ENCODE results near the gene HRH4.

The HRH4 gene

DNA sequence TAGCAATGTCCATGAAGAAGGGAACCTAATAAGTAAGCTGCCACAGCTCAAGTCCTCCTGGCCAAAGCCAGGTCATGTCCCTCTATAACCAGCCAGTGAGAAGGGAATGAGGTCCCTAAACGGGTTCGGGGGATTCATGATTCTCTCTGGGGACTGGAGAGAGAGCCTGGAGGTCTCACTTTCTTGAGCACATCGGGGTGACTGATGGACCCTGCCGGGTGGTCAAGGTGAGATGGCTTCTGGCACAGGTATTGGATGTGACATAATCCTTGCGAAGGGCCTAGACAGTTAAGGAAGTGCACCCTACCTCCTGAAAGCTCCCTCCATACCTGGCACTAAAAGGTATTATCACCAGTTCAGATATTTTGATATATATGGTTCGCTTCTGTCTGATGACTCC lies 45.7 kb downstream of the HRH4 start:
- no peak for DNase-seq (ENCODE audit: low read depth)

- DNase-seq (ENCODE audit: low read depth) = no peak
Observed at GRCh38 chr18:24509435-24509834, 49.0 kb downstream of the HRH4 start.

GRCh38 chr18:24514439-24514838 lies 54.0 kb downstream of the HRH4 start:
- DNase-seq (ENCODE audit: low read depth) = no peak

DNA sequence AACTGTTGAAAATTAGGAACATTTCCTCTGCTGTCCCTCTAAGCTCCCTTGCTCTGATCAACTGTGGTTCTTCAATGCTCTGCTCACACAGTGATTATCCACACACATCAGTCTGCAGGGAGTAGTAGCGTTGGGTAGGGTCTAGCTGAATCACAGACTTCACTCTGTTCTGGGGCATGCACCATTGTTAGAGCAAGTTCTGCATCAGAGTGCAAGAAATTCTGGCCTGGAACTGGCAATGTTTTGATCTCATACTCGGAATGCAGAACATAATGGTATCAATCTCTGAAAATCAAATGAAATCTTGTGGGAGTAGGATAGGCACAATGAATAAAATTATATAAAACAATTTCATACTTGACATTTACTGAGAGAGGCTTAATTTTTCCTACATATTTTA lies 55.3 kb downstream of the HRH4 start:
- no peak for DNase-seq (ENCODE audit: low read depth)

DNA sequence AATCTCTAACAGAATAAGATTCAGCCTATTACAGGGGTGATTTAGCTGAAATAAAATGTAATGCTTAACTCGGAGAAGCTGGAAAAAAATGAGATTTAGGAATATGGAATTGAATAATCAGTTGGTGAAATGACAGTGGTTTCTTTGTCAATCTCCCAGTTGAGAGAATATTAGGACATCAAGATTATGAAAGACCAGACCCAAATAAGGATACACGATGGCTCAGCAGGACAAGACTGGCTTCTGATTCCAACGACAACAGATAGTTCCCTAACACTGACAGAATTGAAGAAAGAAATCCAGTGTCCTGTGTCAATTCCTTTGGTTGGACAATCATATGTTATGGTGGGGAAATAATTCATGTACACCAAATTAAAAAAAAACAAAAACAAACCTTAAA lies 55.8 kb downstream of the HRH4 start:
- DNase-seq (ENCODE audit: low read depth) = no peak

- DNase-seq (ENCODE audit: low read depth) = no peak
Observed at GRCh38 chr18:24517554-24517953, 57.1 kb downstream of the HRH4 start.

DNA sequence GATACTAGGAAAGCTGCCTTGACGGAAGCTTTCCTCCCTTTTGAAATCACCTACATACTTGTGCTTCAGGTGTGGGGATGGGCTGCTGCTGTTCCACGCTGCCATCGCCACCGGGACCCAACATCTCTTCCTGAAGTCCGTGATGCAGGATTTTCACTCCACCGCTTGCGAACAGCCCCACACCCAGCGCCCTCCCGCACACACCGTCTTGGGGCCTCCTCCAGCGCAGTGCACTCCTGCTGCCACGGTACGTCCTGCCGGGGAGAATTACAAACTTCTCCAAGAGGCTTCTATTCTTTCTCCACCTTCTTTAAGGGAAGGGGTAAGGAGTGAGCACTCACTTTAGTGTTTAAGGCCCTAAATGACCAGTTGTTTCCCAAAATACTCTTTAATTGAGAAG lies 58.2 kb downstream of the HRH4 start:
- no peak for DNase-seq (ENCODE audit: low read depth)

Measured in stimulated activated CD8-positive, alpha-beta memory T cell treated with anti-CD3 and anti-CD28 coated beads, Interleukin-15, amount 100 ng/mL, for 24 hours (primary cell).